GM23338 (cell line): Measurements from ENCODE around the gene MAOB. TPM values are rescaled to one million over a fixed set of nuclear protein-coding genes. Genes with fewer than 3 reads are reported as not detected.

Experiments used
- ATAC-seq: fragments of 200-7000 bp; cut with Tn5 transposase; 3 replicates; pipeline ENCODE4 v1.9.1; 2020
- DNase-seq: peaks from one replicate; pipeline ENCODE4 v3.0.0-alpha.2; 2015; ENCODE audit warnings: low spot score
- H2AFZ ChIP-seq: fragments of 200-600 bp; sonication (generic); 2 replicates; pipeline ENCODE4 v1.8.0; 2016; ENCODE audit warnings: antibody characterized with exemption, mild to moderate bottlenecking, moderate library complexity
- H3F3A ChIP-seq: fragments of 200-600 bp; sonication (generic); replicated peaks from 2 replicates; pipeline ENCODE4 v1.8.0; 2017; ENCODE audit warnings: antibody characterized with exemption, mixed run types, low read depth
- H3K27ac ChIP-seq: fragments of 200-600 bp; sonication (generic); 2 replicates; pipeline ENCODE4 v1.6.1; 2016; ENCODE audit warnings: low read depth
- H3K27me3 ChIP-seq: fragments of 200-600 bp; sonication (generic); 2 replicates; pipeline ENCODE4 v1.8.0; 2016; ENCODE audit warnings: mild to moderate bottlenecking, mixed run types, moderate library complexity; ENCODE audit not compliant: insufficient read depth
- H3K36me3 ChIP-seq: fragments of 200-600 bp; sonication (generic); 2 replicates; pipeline ENCODE4 v1.8.0; 2016; ENCODE audit warnings: mild to moderate bottlenecking; ENCODE audit not compliant: insufficient read depth
- H3K4me1 ChIP-seq: fragments of 200-600 bp; sonication (generic); 2 replicates; pipeline ENCODE4 v1.8.0; 2016; ENCODE audit warnings: mild to moderate bottlenecking, moderate library complexity; ENCODE audit not compliant: insufficient read depth
- H3K4me2 ChIP-seq: fragments of 200-600 bp; sonication (generic); 2 replicates; pipeline ENCODE4 v1.7.1; 2017; ENCODE audit warnings: mixed run types
- H3K4me3 ChIP-seq: fragments of 200-600 bp; sonication (generic); 2 replicates; pipeline ENCODE4 v1.6.1; 2016; ENCODE audit warnings: mixed run types
- H3K79me2 ChIP-seq: fragments of 200-600 bp; sonication (generic); replicated peaks from 2 replicates; pipeline ENCODE4 v1.8.0; 2017; ENCODE audit warnings: mild to moderate bottlenecking; ENCODE audit not compliant: insufficient read depth
- H3K9me2 ChIP-seq: fragments of 200-600 bp; sonication (generic); 2 replicates; pipeline ENCODE4 v1.8.0; 2017; ENCODE audit not compliant: insufficient read depth
- H4K20me1 ChIP-seq: fragments of 200-600 bp; sonication (generic); replicated peaks from 2 replicates; pipeline ENCODE4 v1.8.0; 2017; ENCODE audit warnings: mild to moderate bottlenecking; ENCODE audit not compliant: insufficient read depth
- H3K27ac Mint-ChIP-seq: 2 replicates; pipeline ENCODE4 v1.8.0; 2020; ENCODE audit warnings: inconsistent platforms, mild to moderate bottlenecking, moderate library complexity, mixed read lengths
- H3K27me3 Mint-ChIP-seq: 3 replicates; pipeline ENCODE4 v1.8.0; 2022; ENCODE audit warnings: low read depth, mild to moderate bottlenecking, moderate library complexity, mixed read lengths, inconsistent platforms; ENCODE audit not compliant: insufficient read depth, poor library complexity
- H3K36me3 Mint-ChIP-seq: 3 replicates; pipeline ENCODE4 v1.8.0; 2021; ENCODE audit warnings: low read depth, mild to moderate bottlenecking, inconsistent platforms, moderate library complexity, mixed read lengths
- H3K4me1 Mint-ChIP-seq: 3 replicates; pipeline ENCODE4 v1.8.0; 2020; ENCODE audit warnings: mild to moderate bottlenecking, inconsistent platforms, mixed read lengths
- H3K4me3 Mint-ChIP-seq: 3 replicates; pipeline ENCODE4 v1.8.0; 2021; ENCODE audit warnings: moderate library complexity, mild to moderate bottlenecking, inconsistent platforms, mixed read lengths
- H3K9me3 Mint-ChIP-seq: 3 replicates; pipeline ENCODE4 v1.8.0; 2020; ENCODE audit warnings: moderate library complexity, mild to moderate bottlenecking, inconsistent platforms, mixed read lengths
- CTCF ChIP-seq, 2 experiments: fragments of 200-600 bp in 1 of 2; sonication (generic) in 1 of 2; conservative IDR thresholded peaks; 2 replicates each; pipeline versions ENCODE4 v1.5.1 to v1.6.1; 2016 to 2017; ENCODE audit warnings: antibody characterized with exemption in 2 of 2, low read depth in 2 of 2, mild to moderate bottlenecking in 2 of 2, moderate library complexity in 1 of 2
- EZH2 ChIP-seq: fragments of 200-600 bp; sonication (generic); IDR thresholded peaks from one replicate; pipeline ENCODE4 v1.8.0; 2017; ENCODE audit warnings: antibody characterized with exemption, mild to moderate bottlenecking, low read depth; ENCODE audit not compliant: unreplicated experiment
- EZH2phosphoT487 ChIP-seq: fragments of 200-600 bp; sonication (generic); IDR thresholded peaks from one replicate; pipeline ENCODE4 v1.8.1; 2018; ENCODE audit warnings: antibody characterized with exemption; ENCODE audit not compliant: unreplicated experiment
- JUNB ChIP-seq: IDR thresholded peaks from one replicate; pipeline ENCODE4 v1.6.1; 2016; ENCODE audit warnings: antibody characterized with exemption; ENCODE audit not compliant: unreplicated experiment
- NANOG ChIP-seq: IDR thresholded peaks from 2 replicates; pipeline ENCODE4 v1.6.1; 2016; ENCODE audit warnings: antibody characterized with exemption, borderline replicate concordance
- POLR2AphosphoS5 ChIP-seq: IDR thresholded peaks from 2 replicates; pipeline ENCODE4 v1.6.1; 2016; ENCODE audit warnings: antibody characterized with exemption, low read depth
- REST ChIP-seq: IDR thresholded peaks from one replicate; pipeline ENCODE4 v1.6.1; 2018; ENCODE audit warnings: antibody characterized with exemption; ENCODE audit not compliant: unreplicated experiment
- STAT1 ChIP-seq: IDR thresholded peaks from one replicate; pipeline ENCODE4 v1.6.1; 2016; ENCODE audit warnings: antibody characterized with exemption; ENCODE audit not compliant: unreplicated experiment
- ZNF114 ChIP-seq: fragments of 250-450 bp; sonication (Bioruptor Pico); IDR thresholded peaks from 2 replicates; pipeline ENCODE4 v1.5.0; 2020; ENCODE audit warnings: mild to moderate bottlenecking, moderate library complexity
- ZNF331 ChIP-seq: fragments of 250-450 bp; sonication (Bioruptor Pico); IDR thresholded peaks from 2 replicates; pipeline ENCODE4 v1.5.0; 2020; ENCODE audit warnings: low read depth, mild to moderate bottlenecking, moderate library complexity
- polyA plus RNA-seq: library from polyadenylated mRNA; unstranded; fragments of >200 nt; fragmentation: Nextera tagmentation; extraction: Ambion mirVana; gene quantifications from 2 replicates; pipeline ENCODE4 v1.2.1, GENCODE V29; 2016
- total RNA-seq: library from RNA; depleted of rRNA; stranded (reverse); fragments of >200 nt; shearing (Covaris generic); gene quantifications from 2 replicates; pipeline ENCODE4 v1.2.3, GENCODE V29; 2014
- TF ChIP-seq, protein P1 (sequence below): IDR thresholded peaks from 2 replicates; pipeline ENCODE4 v1.6.1; 2016; ENCODE audit warnings: antibody characterized with exemption
- TF ChIP-seq, protein P2 (sequence below): fragments of 250-450 bp; sonication (Bioruptor Pico); IDR thresholded peaks from 2 replicates; pipeline ENCODE4 v1.5.0; 2020; ENCODE audit warnings: mild to moderate bottlenecking, moderate library complexity

Gene MAOB
- total and polyA plus RNA-seq, 2 experiments from 2014 or later = 1.0 to 1.3 TPM

DNA sequence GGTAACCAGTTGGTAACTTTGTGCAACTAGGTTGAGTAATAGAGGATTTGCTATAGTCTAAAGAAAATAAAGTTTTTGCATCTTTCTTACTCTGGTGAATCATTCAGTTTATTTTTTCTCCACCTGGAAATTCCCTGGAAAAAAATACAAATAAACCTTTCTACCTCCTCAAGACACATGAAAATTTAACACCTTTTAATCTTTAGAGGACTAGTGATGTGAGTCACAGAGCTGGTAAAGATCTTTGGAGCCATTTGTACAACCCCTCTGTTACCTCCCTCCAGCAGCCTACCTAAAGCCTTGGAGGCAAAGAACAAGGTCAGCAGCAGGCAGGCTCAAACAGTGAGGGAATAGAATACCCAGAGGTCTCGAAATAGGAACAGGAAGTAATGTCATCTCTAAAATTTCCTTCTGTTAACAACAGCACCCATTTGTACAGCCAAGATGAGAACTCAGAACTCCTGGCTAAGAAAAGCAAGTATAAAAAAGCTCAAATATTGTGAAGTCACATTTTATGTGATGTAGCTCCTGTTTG, 10.2 kb upstream of the MAOB start:
- DNase-seq (no peak), ATAC-seq (no peak)
- H3K27ac Mint-ChIP-seq = no peak overlapping the region
- Histone ChIP-seq H3F3A (no peaks in the 10 kb centered on the region), H4K20me1 (no peaks in the 10 kb centered on the region), H3K27ac (no peak overlapping the region), H3K4me2 (no peak overlapping the region), H3K27me3 (no peaks in the 10 kb centered on the region), H3K79me2 (no peaks in the 10 kb centered on the region), H3K4me3 (no peak overlapping the region), H3K36me3 (no peaks in the 10 kb centered on the region), H2AFZ (no peak overlapping the region), H3K9me2 (no peaks in the 10 kb centered on the region), H3K4me1 (no peaks in the 10 kb centered on the region)
- no peak overlapping the region for H3K4me3 Mint-ChIP-seq
- peaks cover 1% of the 10 kb centered on the region for H3K27me3 Mint-ChIP-seq
- TF ChIP-seq EZH2phosphoT487 (no peak), ZNF331 (CRISPR knock-in tag) (no peak), REST (no peak), POLR2AphosphoS5 (no peak), STAT1 (no peak), NANOG (no peak), CTCF (conservative IDR thresholded peaks at IDR 0.05; ENCODE audit: low read depth in 2 of 2) (no peak), EZH2 (no peak), JUNB (no peak), ZNF114 (no peak)
- TF ChIP-seq, protein P1, sequence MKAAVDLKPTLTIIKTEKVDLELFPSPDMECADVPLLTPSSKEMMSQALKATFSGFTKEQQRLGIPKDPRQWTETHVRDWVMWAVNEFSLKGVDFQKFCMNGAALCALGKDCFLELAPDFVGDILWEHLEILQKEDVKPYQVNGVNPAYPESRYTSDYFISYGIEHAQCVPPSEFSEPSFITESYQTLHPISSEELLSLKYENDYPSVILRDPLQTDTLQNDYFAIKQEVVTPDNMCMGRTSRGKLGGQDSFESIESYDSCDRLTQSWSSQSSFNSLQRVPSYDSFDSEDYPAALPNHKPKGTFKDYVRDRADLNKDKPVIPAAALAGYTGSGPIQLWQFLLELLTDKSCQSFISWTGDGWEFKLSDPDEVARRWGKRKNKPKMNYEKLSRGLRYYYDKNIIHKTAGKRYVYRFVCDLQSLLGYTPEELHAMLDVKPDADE = no peak
- TF ChIP-seq, protein P2, sequence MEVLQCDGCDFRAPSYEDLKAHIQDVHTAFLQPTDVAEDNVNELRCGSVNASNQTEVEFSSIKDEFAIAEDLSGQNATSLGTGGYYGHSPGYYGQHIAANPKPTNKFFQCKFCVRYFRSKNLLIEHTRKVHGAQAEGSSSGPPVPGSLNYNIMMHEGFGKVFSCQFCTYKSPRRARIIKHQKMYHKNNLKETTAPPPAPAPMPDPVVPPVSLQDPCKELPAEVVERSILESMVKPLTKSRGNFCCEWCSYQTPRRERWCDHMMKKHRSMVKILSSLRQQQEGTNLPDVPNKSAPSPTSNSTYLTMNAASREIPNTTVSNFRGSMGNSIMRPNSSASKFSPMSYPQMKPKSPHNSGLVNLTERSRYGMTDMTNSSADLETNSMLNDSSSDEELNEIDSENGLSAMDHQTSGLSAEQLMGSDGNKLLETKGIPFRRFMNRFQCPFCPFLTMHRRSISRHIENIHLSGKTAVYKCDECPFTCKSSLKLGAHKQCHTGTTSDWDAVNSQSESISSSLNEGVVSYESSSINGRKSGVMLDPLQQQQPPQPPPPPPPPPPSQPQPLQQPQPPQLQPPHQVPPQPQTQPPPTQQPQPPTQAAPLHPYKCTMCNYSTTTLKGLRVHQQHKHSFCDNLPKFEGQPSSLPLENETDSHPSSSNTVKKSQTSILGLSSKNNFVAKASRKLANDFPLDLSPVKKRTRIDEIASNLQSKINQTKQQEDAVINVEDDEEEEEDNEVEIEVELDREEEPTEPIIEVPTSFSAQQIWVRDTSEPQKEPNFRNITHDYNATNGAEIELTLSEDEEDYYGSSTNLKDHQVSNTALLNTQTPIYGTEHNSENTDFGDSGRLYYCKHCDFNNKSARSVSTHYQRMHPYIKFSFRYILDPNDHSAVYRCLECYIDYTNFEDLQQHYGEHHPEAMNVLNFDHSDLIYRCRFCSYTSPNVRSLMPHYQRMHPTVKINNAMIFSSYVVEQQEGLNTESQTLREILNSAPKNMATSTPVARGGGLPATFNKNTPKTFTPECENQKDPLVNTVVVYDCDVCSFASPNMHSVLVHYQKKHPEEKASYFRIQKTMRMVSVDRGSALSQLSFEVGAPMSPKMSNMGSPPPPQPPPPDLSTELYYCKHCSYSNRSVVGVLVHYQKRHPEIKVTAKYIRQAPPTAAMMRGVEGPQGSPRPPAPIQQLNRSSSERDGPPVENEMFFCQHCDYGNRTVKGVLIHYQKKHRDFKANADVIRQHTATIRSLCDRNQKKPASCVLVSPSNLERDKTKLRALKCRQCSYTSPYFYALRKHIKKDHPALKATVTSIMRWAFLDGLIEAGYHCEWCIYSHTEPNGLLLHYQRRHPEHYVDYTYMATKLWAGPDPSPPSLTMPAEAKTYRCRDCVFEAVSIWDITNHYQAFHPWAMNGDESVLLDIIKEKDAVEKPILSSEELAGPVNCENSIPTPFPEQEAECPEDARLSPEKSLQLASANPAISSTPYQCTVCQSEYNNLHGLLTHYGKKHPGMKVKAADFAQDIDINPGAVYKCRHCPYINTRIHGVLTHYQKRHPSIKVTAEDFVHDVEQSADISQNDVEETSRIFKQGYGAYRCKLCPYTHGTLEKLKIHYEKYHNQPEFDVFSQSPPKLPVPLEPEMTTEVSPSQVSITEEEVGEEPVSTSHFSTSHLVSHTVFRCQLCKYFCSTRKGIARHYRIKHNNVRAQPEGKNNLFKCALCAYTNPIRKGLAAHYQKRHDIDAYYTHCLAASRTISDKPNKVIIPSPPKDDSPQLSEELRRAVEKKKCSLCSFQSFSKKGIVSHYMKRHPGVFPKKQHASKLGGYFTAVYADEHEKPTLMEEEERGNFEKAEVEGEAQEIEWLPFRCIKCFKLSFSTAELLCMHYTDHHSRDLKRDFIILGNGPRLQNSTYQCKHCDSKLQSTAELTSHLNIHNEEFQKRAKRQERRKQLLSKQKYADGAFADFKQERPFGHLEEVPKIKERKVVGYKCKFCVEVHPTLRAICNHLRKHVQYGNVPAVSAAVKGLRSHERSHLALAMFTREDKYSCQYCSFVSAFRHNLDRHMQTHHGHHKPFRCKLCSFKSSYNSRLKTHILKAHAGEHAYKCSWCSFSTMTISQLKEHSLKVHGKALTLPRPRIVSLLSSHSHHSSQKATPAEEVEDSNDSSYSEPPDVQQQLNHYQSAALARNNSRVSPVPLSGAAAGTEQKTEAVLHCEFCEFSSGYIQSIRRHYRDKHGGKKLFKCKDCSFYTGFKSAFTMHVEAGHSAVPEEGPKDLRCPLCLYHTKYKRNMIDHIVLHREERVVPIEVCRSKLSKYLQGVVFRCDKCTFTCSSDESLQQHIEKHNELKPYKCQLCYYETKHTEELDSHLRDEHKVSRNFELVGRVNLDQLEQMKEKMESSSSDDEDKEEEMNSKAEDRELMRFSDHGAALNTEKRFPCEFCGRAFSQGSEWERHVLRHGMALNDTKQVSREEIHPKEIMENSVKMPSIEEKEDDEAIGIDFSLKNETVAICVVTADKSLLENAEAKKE = no peak
- H3K4me1 Mint-ChIP-seq = no peaks in the 10 kb centered on the region
- H3K36me3 Mint-ChIP-seq = no peaks in the 10 kb centered on the region
- H3K9me3 Mint-ChIP-seq = peaks cover 3% of the 10 kb centered on the region; the same call in 1 of the 3 replicates
